OCI-LY3 (cell line): Measurements from ENCODE around the gene ABLIM3.

ENCODE experiments used
- CTCF ChIP-seq: fragments of 200-600, 300-600 bp; sonication (generic); IDR thresholded peaks from 2 replicates; pipeline ENCODE4 v1.5.1; 2014; ENCODE audit warnings: antibody characterized with exemption, low read length, low read depth
- EZH2phosphoT487 ChIP-seq: fragments of 200-600 bp; shearing (Covaris generic); IDR thresholded peaks from 2 replicates; pipeline ENCODE4 v1.6.1; 2018; ENCODE audit warnings: antibody characterized with exemption, mixed run types, low read depth

DNA sequence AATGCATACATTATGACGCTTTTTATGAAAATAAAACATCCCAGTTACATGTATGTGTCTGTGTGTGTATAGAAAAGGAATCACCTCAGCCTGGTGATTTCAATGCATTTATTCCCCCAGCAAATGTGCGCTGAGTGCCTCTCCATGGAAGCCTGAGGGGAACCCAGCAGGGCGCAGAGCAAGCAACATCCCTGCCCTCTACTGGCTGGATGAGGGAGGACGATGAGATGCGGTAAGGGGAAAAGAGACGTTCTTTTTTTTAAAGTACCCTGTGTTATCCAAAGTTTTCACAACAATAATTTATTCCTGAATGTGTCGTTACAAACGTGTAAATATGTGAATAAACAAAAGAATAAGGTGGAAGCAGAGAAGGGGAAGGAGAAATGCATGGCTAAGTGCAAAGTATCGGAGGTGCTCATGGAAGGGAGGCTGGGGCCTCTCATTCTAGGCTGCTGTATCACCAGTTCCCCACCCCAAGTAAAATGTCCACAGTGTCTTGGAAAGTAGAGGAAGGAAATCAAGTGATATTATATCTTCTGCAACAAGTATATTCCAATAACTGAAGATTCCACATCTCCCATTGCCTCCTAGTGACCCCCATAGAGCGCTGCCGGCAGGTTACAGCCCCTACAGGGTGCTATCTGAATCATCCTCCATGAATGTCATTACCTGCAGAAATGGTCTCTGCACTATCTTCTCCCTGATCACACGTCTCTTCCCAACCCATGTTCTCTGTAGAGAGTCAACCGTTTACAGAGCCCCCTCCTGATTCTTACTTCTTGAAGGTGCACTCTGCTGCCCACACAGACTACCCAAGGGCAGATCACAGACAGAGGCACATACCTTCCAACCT, 13.0 kb upstream of the ABLIM3 start:
- TF ChIP-seq CTCF (peak; percentile 58), EZH2phosphoT487 (no peak)
